Measurements from ENCODE around the gene DIP2C.

DNA sequence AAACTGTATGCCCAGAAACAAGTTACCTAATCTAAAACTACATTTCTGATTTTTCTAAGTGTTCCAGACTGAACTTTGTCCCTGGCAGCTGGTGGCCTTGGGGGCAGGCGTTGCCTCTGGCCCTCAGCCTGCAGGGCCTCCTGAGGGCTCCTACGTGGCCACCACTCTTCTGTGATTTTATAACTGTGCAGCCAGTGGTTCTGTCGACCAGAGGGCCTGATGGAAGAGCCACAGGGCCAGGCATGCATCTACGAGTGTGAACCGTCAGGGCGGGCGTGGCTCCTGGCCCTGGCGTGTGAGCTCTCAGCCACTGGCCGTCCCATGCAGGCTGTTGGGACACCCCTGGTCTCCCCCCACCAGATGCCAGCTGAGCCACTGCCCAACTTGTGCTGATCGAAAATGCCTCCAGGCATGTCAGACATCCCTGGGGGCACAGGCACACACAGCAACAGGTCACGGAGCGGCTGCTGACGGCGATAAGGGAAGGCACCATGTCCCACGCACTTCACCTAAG is 380.8 kb downstream of the DIP2C start:
- TF ChIP-seq CTCF (IDR thresholded peaks at IDR 0.05; ENCODE audit: borderline replicate concordance, extremely low read depth, low read length, poor library complexity, severe bottlenecking) (no peak), EZH2 (IDR thresholded peaks at IDR 0.05; ENCODE audit: borderline replicate concordance, low read depth, low read length, severe bottlenecking) (no peak)

Data from DND-41 (cell line).